GM18867 (cell line): ENCODE data around the gene VMAC.
"Not testable (repeated sequence)": the region's sequence is repeated elsewhere in the genome, so short reads cannot be mapped to it uniquely, and the experiment has no call there.

Experiments
- ATAC-seq: cut with Tn5 transposase; IDR thresholded peaks from one replicate; pipeline ENCODE4 v1.9.1; 2021; ENCODE audit warnings: mild to moderate bottlenecking, moderate library complexity; ENCODE audit not compliant: unreplicated experiment

VMAC gene

GRCh38 chr19:5883157-5883873 lies 21.4 kb upstream of the VMAC start:
- not testable (repeated sequence) for ATAC-seq

- ATAC-seq, result not testable (repeated sequence)
Measured at GRCh38 chr19:5884065-5884811, 20.4 kb upstream of the VMAC start.

- no peak for ATAC-seq
Measured at GRCh38 chr19:5889288-5889971, 15.2 kb upstream of the VMAC start.

- no peak for ATAC-seq
Measured at GRCh38 chr19:5890099-5890498, 14.6 kb upstream of the VMAC start.

- no peak for ATAC-seq
Measured at GRCh38 chr19:5891572-5891937, 13.1 kb upstream of the VMAC start.

- ATAC-seq, result no peak
Measured at GRCh38 chr19:5891938-5892771, 12.5 kb upstream of the VMAC start.

GRCh38 chr19:5892772-5893275 lies 11.8 kb upstream of the VMAC start:
- no peak for ATAC-seq

GRCh38 chr19:5893296-5893903 lies 11.3 kb upstream of the VMAC start:
- ATAC-seq, result no peak

GRCh38 chr19:5893907-5894703 lies 10.6 kb upstream of the VMAC start:
- no peak for ATAC-seq

GRCh38 chr19:5894704-5895349 lies 9.8 kb upstream of the VMAC start:
- ATAC-seq, result no peak

GRCh38 chr19:5895409-5895808 lies 9.3 kb upstream of the VMAC start:
- ATAC-seq, result no peak

- no peak for ATAC-seq
Measured at GRCh38 chr19:5895890-5896289, 8.8 kb upstream of the VMAC start.

- ATAC-seq, result no peak
Measured at GRCh38 chr19:5896365-5897076, 8.2 kb upstream of the VMAC start.

GRCh38 chr19:5897189-5897969 lies 7.3 kb upstream of the VMAC start:
- no peak for ATAC-seq

GRCh38 chr19:5899728-5900526 lies 4.7 kb upstream of the VMAC start:
- ATAC-seq, result no peak

GRCh38 chr19:5900976-5901375 lies 3.7 kb upstream of the VMAC start:
- ATAC-seq, result no peak

GRCh38 chr19:5903056-5903623 lies 1.5 kb upstream of the VMAC start:
- no peak for ATAC-seq
